GM19463 (cell line): ENCODE results near the gene RTCA.
A peak's percentile ranks its signal among the peaks of the same experiment; 100 is the strongest.
"Not testable (repeated sequence)": the region's sequence is repeated elsewhere in the genome, so short reads cannot be mapped to it uniquely, and the experiment has no call there.

Source experiments
- ATAC-seq: cut with Tn5 transposase; IDR thresholded peaks from one replicate; pipeline ENCODE4 v1.9.1; 2021; ENCODE audit warnings: mild to moderate bottlenecking, moderate library complexity; ENCODE audit not compliant: unreplicated experiment

Gene RTCA

GRCh38 chr1:100258427-100258826, 7.6 kb upstream of the RTCA start:
- not testable (repeated sequence) for ATAC-seq

GRCh38 chr1:100261686-100262085, 4.3 kb upstream of the RTCA start:
- no peak for ATAC-seq

DNA sequence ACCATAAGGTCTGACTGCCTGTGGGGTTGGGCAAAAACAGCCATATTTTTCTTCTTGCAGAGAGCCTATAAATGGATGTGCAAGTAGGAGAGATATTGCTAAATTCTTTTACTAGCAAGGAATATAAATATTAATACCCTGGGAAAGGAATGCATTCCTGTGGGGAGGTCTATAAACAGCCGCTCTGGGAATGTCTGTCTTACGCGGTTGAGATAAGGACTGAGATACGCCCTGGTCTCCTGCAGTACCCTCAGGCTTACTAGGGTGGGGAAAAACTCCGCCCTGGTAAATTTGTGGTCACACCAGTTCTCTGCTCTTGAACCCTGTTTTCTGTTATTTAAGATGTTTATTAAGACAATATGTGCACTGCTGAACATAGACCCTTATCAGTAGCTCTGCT, 1.9 kb upstream of the RTCA start:
- ATAC-seq: not testable (repeated sequence)

GRCh38 chr1:100265562-100265930, 470 bp upstream of the RTCA start:
- peak; percentile 27 for ATAC-seq

GRCh38 chr1:100266741-100267140, 725 bp downstream of the RTCA start:
- ATAC-seq: peak; percentile 23

GRCh38 chr1:100267284-100267683, 1.3 kb downstream of the RTCA start:
- no peak for ATAC-seq

GRCh38 chr1:100268202-100268601, 2.2 kb downstream of the RTCA start:
- ATAC-seq: no peak

- ATAC-seq: peak; percentile 56
Measured at GRCh38 chr1:100277866-100278265, 11.8 kb downstream of the RTCA start.

GRCh38 chr1:100279358-100279923, 13.4 kb downstream of the RTCA start:
- ATAC-seq: no peak

DNA sequence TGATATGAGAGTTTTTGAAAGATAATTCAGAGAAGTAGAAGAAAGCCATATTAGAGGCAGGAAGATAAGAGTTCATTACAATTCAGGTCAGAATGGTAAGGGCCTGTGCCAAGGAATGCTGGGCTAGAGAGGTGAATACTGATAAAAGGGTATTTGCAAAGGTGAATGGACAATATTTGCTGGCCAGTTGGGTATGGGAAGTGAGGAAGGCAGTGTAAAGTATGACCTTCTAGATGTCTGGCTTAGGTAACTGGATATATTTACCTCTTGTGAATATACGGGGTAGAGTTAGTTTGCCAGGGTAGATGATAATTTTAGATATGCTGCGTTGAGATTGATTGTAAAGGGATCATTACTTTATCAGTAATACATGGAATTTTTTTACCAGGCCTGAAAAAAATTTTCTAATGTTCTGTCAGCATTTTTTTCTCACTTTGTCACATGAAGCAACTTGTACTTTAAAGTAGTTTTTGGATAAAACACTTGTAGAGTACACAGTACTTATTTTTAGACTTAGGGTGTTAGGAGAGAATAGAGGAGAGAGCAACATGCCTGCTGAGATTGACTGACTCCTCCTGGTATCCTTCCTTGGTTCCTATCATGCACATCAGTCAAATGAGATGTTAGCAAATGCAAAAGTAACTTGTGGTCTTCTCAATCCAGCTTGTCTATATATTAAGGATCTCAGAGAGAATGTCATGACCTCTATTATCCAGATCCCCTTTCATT, 14.1 kb downstream of the RTCA start:
- ATAC-seq: no peak

DNA sequence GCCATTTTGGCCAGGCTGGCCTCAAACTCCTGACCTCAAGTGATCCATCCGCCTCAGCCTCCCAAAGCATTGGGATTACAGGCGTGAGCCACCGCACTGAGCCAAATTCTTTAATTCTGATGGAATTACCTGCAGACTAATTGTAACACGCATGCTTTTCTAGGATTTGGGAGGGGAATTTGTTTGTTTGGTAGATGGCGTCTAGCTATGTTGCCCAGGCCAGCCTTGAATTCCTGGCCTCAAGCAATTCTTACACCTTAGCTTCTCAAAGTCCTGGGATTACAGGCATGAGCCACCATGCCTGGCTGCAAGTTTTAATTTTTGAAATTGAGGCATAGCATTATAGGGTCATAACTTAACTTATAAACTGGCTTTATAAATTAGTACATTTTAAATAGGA, 18.6 kb downstream of the RTCA start:
- ATAC-seq: no peak

DNA sequence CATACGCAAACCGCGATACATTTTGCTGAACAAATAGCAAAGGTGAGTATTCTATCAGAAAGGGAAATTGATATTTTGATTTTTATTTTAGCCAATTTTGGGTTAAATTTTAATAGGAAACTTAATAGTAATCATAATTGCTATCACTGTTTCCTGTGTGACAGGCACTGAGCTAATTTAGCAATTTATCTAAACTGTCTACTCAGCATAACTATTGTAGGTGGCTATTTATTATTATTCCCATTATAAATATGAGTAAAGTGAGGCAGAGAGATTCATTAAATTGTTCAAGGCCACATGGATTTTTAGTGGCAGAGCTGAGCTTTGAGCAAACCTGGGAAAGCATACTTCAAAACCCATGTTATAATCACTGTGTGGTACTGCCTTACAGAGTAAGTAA, 21.1 kb downstream of the RTCA start:
- ATAC-seq: no peak

DNA sequence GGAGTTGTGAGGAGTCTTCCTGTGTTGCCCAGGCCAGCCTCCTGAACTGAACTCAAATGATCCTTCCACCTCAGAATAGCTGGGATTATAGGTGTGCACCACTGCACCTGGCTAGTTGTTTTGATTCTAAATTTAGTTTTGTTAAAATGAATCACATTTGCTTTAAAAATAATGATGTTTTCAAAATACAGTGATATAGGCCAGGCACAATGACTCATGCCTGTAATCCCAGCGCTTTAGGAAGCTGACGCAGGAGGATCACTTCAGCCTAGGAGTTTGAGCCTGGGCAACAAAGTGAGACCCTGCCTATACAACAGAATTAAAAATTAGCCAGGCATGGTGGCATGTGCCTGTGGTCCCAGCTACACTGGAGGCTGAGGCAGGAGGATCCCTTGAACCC, 24.3 kb downstream of the RTCA start:
- no peak for ATAC-seq

GRCh38 chr1:100292711-100293110, 26.7 kb downstream of the RTCA start:
- no peak for ATAC-seq

- no peak for ATAC-seq
Measured at GRCh38 chr1:100296140-100296539, 30.1 kb downstream of the RTCA start.

DNA sequence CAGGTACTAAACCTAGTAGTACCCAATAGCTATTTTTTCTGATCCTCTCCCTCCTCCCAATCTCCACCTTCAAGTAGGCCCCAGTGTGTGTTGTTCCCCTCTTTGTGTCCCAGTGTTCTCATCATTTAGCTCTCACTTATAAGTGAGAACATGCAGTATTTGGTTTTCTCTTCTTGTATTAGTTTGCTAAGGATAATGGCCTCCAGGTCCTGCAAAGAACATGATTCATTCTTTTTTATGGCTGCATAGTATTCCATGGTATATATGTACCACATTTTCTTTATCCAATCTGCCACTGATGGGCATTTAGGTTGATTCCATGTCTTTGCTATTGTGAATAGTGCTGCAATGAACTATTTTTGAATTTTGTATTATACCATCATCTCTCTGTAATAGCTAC, 31.0 kb downstream of the RTCA start:
- ATAC-seq: not testable (repeated sequence)

- no peak for ATAC-seq
Measured at GRCh38 chr1:100298512-100298911, 32.5 kb downstream of the RTCA start.

GRCh38 chr1:100299521-100300222, 33.7 kb downstream of the RTCA start:
- ATAC-seq: no peak

- ATAC-seq: no peak
Measured at GRCh38 chr1:100300691-100301090, 34.7 kb downstream of the RTCA start.

DNA sequence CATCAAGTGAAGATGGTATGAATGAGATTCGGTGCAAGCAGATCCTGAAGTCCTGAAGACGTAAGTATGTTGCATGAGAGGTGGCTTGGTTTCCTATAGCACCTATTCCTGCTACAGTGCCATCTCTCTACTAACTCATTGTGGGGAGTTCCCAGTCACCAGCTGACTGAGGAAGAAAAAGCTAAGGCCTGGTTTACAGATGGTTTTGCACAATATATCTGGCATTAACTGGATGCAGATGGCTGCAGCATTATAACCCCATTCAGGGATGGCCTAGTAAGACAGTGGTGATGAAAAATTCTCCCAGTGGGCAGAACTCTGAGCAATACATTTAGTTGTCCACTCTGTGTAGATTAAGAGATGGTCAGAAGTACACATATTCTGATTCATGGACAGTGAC, 36.7 kb downstream of the RTCA start:
- no peak for ATAC-seq

DNA sequence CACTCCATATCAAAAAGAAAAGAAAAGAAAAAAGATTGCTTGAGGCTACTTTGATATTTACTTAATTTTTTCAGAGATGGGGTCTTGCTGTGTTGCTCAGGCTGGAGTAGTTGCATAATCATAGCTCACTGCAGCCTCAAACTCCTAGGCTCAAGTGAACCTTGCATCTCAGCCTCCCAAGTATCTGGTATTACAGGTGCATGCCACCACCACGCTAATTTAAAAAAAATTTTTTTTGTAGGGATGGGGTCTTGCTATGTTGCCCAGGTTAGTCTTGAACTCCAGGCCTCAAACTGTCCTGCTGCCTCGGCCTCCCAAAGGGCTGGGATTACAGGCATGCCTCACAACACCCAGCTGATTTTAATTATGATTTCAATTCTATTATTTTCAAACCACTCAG, 38.2 kb downstream of the RTCA start:
- no peak for ATAC-seq

GRCh38 chr1:100304921-100305320, 38.9 kb downstream of the RTCA start:
- ATAC-seq: no peak
